ENCODE measurements around the gene ADGRD2.

ADGRD2 gene

GRCh38 chr9:124514125-124514524 lies 63.9 kb downstream of the ADGRD2 start:
- no peak for FAIRE-seq

GRCh38 chr9:124514874-124515273 lies 64.6 kb downstream of the ADGRD2 start:
- FAIRE-seq = no peak

- no peak for FAIRE-seq
Observed at GRCh38 chr9:124517600-124517999, 67.3 kb downstream of the ADGRD2 start.

GRCh38 chr9:124518116-124518515 lies 67.9 kb downstream of the ADGRD2 start:
- no peak for FAIRE-seq

GRCh38 chr9:124520206-124520596 lies 70.0 kb downstream of the ADGRD2 start:
- FAIRE-seq = no peak

GRCh38 chr9:124521142-124521541 lies 70.9 kb downstream of the ADGRD2 start:
- FAIRE-seq = no peak

- FAIRE-seq = no peak
Observed at GRCh38 chr9:124522121-124523098, 72.2 kb downstream of the ADGRD2 start.

- no peak for FAIRE-seq
Observed at GRCh38 chr9:124526174-124526573, 75.9 kb downstream of the ADGRD2 start.

- no peak for FAIRE-seq
Observed at GRCh38 chr9:124527781-124528180, 77.5 kb downstream of the ADGRD2 start.
